HG02970 (cell line): ENCODE results near the gene SDCCAG8.
"Not testable (repeated sequence)": the region's sequence is repeated elsewhere in the genome, so short reads cannot be mapped to it uniquely, and the experiment has no call there.

Experiments used
- ATAC-seq: cut with Tn5 transposase; IDR thresholded peaks from one replicate; pipeline ENCODE4 v1.9.1; 2021; ENCODE audit warnings: mild to moderate bottlenecking, moderate library complexity, moderate number of reproducible peaks; ENCODE audit not compliant: unreplicated experiment, low FRiP score

SDCCAG8 gene

DNA sequence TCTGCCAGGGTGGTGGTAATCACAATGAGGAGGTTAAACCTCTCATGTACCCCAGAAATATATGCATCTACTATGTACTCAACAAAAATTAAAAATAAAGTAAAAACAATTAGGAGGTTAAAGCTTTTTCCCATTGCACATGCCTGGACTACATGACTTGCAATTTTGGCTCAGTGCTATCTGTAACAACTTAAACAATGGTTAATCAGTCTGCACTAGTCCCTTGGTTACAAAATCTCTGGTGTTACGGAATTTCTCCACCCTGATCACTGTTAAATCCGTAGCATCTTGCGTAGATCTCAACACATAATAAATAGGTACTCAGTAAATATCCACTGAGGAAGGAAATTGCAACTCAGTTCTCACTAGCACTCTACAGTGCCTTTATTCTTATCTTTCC, 66.5 kb downstream of the SDCCAG8 start:
- no peak for ATAC-seq

GRCh38 chr1:243323491-243323890, 67.7 kb downstream of the SDCCAG8 start:
- ATAC-seq = no peak

DNA sequence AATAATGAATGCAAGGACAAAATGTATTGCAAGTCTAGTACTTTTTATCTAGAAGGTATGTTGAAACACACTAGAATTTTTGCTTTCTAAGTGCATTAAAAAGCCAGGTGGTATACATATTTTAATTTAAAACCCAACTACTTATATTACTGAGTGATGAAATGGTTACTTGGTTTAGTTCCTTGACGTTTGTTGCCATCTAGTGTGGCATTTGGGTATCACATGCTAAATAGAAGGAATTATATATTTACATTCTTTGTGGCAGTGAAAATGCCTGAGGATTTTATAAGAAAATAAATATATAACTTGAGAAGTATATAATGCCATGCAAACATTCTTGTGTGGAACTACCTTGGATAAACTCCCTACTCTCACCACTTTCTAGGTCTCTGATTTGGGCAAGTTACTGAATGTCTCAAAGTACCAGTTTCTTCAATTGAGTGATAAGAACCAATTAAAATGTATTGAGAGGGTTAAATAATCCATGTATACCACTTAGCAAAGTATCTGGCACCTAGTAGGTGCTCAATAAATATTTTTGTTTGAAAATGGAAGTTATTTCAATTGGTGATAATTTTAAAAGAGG, 69.6 kb downstream of the SDCCAG8 start:
- ATAC-seq = no peak

DNA sequence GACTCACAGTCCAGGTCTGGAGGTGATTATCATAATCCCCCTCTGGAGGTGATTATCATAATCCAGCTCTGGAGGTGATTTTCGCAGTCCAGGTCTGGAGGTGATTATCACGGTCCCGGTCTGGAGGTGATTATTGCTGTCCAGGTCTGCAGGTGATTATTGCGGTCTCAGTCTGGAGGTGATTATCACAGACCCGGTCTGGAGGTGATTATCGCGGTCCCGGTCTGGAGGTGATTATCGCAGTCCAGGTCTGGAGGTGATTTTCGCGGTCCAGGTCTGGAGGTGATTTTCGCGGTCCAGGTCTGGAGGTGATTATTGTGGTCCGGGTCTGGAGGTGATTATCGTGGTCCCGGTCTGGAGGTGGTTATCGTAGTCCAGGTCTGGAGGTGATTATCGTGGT, 76.6 kb downstream of the SDCCAG8 start:
- no peak for ATAC-seq

GRCh38 chr1:243335292-243335691, 79.5 kb downstream of the SDCCAG8 start:
- no peak for ATAC-seq

DNA sequence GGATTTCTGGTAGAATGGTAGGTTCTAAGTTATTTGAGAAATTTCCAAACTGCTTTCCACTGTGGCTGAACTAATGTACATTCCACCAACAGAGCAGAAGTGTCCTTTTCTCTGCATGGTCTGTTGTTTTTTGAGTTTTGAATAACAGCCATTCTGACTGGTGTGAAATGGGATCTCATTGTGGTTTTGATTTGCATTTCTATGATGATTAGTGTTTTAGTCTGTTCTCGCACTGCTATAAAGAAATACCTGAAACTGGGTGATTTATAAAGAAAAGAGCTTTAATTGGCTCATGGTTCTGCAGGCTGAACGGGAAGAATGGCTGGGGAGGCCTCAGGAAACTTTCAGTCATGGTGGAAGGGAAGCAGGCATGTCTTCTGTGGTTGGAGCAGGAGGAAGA, 80.3 kb downstream of the SDCCAG8 start:
- ATAC-seq = no peak

DNA sequence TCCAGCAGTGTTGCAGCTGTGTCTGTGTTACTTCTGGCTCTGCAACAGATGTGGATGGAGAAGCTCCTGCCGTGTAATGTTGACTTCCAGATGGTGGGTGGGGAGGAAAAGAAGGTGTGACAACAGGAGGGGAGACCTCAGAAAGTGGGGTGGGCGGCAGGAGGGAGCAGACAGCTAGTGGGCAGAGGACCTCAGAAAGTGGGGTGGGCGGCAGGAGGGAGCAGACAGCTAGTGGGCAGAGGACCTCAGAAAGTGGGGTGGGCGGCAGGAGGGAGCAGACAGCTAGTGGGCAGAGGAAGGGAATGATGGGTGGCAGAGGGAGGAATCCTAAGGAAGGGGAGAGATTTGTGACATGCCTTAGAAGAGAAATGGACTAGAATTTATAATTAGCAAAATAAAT, 83.0 kb downstream of the SDCCAG8 start:
- ATAC-seq = not testable (repeated sequence)

GRCh38 chr1:243341074-243341473, 85.2 kb downstream of the SDCCAG8 start:
- no peak for ATAC-seq

GRCh38 chr1:243343970-243344937, 88.4 kb downstream of the SDCCAG8 start:
- ATAC-seq = no peak

DNA sequence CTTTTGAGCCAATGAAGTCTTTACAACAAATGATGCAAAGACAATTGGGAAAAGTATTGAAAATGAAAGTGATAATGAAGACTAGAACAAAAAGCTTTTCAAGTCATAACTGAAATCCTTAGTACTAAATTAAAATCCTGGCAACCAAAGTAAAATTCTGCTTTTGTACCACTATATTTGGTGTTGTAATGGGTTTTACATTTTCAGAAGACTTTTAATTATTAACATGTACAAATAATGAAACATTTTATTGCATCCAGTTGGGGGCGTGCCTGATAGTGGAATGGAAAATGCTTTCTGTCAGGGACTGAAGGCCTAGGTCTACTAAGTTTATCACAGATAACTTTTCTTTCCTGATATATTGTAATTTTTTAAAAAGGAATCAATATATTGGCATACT, 89.4 kb downstream of the SDCCAG8 start:
- no peak for ATAC-seq

DNA sequence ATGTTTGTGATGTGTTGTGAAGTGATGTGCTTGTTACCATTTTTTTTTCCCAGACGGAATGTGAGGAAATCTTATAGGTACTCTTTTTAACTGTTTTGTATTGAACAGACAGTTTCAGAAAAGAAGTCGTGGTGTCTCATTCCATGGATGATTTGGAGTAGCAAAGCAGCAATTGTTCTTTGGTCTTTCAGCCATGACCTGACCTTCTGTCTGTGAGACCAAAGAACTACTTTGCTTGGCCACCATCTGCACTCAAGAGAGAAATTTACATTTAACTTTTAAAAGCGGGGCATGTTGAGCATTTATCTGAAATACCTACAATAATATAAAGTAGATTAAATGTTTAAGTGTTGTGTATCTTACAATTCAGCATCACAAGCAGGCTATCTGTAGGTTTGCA, 90.2 kb downstream of the SDCCAG8 start:
- no peak for ATAC-seq

DNA sequence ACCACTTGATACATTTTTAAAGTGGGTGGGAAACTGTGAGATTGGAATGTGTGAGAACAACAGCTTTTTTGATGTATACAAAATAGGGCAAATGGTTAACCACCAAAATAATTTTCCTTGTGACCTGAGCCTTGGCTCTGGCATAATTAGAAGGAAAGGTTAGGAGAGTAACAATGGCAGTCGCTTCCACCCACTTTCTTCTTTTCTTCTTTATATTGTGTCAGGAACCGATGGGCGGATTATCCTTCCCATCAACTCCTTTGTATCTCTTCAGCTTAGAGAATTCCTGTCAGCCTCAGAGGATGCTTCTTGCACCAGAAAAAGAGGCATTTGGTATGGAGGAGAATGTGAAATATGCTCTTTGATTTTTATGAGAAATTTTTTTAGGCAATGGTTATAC, 90.6 kb downstream of the SDCCAG8 start:
- no peak for ATAC-seq

- no peak for ATAC-seq
Observed at GRCh38 chr1:243348331-243348730, 92.5 kb downstream of the SDCCAG8 start.

DNA sequence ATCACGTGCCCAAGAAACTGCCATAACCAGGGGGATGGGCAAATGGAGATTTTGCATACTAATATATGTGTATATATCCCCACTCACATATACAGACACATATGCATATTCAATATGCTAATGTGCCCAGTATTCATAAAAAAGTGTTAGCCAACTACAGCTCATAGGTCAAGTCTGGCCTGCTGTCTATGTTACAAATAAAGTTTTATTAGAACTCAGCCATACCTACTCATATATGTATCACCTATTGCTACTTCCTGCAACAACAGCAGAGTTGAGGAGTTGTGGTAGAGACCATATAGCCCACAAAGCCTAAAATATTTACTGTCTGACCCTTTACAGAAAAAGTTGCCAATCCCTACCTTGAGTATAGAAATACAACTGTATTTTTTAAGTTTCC, 93.3 kb downstream of the SDCCAG8 start:
- ATAC-seq = no peak

- ATAC-seq = no peak
Observed at GRCh38 chr1:243351337-243351736, 95.5 kb downstream of the SDCCAG8 start.

DNA sequence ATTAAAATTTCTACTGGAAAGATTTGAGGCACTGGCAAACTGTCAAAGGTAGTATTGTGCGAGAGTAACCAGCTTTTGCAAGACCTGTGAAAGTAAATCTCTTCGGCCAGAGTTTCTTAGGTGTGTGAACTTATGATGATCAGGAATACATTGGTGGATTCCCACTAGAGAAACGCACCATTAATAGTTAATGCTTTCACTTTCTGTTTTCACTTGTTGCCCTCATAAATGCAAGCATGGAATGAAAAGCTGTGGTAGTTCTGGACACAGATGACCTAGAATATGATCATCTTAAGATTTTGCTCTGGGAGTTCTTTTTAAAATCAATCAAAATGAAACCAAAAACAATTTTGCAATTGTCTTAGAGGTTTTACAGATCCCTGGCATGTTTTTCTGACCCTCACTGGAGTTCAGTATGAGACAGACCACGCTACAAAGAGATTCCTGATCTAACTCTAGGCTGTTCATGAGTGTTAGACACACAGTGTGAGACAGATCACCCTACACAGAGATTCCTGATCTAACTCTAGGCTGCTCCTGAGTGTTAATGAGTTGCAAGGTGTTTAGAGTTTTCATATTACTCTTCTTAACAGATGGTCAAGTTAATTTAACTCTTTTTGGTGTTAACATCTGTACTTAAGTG, 98.8 kb downstream of the SDCCAG8 start:
- no peak for ATAC-seq

- no peak for ATAC-seq
Observed at GRCh38 chr1:243363832-243364231, 108.0 kb downstream of the SDCCAG8 start.

DNA sequence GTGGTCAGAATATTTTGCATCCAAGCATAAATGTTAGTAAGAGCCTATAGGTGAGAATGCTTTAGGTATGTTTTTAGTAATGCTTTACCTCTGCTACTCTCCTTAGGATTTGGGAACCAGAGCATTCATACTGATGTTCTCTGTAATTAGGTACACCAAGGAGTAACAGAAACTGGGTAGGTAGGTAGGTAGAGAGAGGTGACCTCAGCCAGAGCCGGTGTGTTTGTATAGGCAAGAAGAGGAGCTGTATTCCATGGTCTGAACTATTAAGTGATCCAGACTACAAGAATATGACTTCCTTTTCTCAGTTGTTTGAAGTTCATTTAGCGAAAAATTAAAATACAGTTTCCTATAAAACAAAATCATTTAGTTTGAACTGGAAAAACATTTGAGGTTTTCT, 108.5 kb downstream of the SDCCAG8 start:
- no peak for ATAC-seq

DNA sequence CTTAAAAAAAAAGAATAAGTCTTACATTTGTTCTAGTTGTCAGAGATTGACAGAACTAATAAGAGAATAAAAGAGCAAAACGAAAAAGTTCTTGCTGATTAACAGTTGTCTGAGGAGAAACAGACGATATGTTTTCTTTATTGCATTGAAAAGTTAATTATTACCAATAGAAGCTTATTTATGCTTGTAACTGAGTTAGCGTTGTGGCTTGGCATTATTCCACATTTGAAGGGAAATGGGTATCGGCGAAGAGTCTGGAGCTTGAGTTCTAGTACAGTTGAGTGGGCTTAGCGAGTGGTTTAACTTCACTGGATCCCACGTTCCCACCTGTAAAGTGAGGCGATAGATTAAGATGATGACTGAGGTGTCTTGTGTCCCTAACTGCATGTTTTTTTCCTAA, 109.0 kb downstream of the SDCCAG8 start:
- no peak for ATAC-seq

- no peak for ATAC-seq
Observed at GRCh38 chr1:243367314-243367713, 111.5 kb downstream of the SDCCAG8 start.

DNA sequence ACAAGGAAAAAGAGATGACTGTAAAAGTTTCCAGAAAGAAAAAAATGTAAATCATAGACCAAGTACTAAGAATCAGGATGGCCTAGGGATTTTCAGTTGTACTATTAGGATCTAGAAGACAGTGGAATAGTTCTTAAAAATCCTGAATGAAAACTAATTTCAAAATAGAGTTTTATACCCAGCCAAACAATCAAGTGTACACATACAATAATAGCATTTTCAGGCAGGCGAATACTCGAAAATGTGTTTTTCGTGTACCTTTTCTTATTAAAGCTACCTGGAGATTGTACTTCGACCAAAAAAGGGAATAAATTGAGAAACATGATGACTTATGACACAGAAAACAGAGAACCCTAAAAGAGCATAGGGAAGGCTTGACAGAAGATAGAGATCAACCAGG, 118.6 kb downstream of the SDCCAG8 start:
- no peak for ATAC-seq
